Activated CD8-positive, alpha-beta memory T cell treated with anti-CD3 and anti-CD28 coated beads, Interleukin-2, amount 10 ng/mL, durations not matched to agents 7 days and 5 days (primary cell): ENCODE results near the gene BEAN1. TPM values are rescaled to one million over a fixed set of nuclear protein-coding genes. Genes with fewer than 3 reads are reported as not detected.
A peak's percentile ranks its signal among the peaks of the same experiment; 100 is the strongest.

ENCODE experiments used
- ATAC-seq: fragments of 150-1000 bp; cut with Tn5 transposase; one replicate; pipeline ENCODE4 v1.10.0; 2021; ENCODE audit warnings: moderate library complexity
- CTCF ChIA-PET: fragments of 350-600 bp; sonication (Branson Sonifier 250); formaldehyde crosslinking; loops from one replicate; lab custom pipeline; 2021; ENCODE audit warnings: antibody characterized with exemption; lab: Charles Lee
- DNase-seq: peaks from one replicate; pipeline ENCODE4 v3.0.0-alpha.2; 2020
- H3K27ac Mint-ChIP-seq: one replicate; pipeline ENCODE4 v1.8.0; 2021; ENCODE audit warnings: mild to moderate bottlenecking, mixed read lengths
- H3K27me3 Mint-ChIP-seq: one replicate; pipeline ENCODE4 v1.8.0; 2021; ENCODE audit warnings: mixed read lengths
- H3K36me3 Mint-ChIP-seq: one replicate; pipeline ENCODE4 v1.8.0; 2021; ENCODE audit warnings: mild to moderate bottlenecking, mixed read lengths
- H3K4me1 Mint-ChIP-seq: one replicate; pipeline ENCODE4 v1.8.0; 2021; ENCODE audit warnings: mixed read lengths
- H3K4me3 Mint-ChIP-seq: one replicate; pipeline ENCODE4 v1.8.0; 2021; ENCODE audit warnings: mild to moderate bottlenecking, moderate library complexity, mixed read lengths
- H3K9me3 Mint-ChIP-seq: one replicate; pipeline ENCODE4 v1.8.0; 2022; ENCODE audit warnings: low read depth, mixed read lengths
- total RNA-seq, 2 experiments: library from RNA; stranded (reverse); gene quantifications; one replicate each; pipeline ENCODE4 v1.2.3, GENCODE V29; 2021

Gene BEAN1
- total RNA-seq, 2 experiments from 2014 or later = not detected

DNA sequence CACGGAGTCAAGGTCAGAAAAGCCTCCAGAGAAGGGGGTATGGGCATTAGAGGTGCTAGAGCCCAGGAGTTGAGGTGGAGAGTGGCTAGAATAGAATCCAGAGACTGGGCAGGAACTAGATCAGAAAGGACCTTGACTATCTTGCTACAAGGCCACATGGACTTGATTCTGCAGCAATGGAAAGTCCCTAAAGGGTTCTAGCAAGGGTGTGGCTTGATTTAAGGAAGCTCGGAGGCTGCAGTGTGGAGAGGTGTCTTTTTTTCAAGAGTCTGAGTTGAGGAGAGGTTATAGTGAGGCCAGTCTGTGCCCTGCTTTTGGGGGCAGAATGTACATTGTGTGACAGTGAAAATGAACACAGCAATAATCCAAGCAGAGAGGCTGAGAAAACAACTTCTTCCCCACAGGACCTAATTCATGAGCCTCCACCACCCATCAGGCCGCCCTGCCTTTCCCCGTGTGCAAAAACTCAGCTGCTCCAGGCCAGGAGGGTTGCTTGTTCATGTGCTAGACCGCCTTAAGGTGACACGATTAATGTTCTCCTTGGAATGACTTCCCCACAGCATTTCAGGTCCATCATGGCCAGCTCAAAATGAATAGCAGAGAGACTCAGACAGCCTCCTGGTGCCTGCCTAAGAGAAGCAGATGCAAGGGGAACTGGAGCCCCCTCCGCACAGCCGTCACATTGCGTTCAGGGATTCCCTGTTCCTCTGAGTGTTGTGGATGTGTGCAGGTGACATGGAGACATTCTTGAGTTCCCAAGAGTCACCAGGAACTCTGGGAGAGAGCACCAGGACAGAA is 8.7 kb upstream of the BEAN1 start:
- H3K36me3 Mint-ChIP-seq = no peaks in the 10 kb centered on the region
- CTCF ChIA-PET = interaction anchor here (1.3 to 1.7 kb wide), 2 partner anchors 11 to 58 kb away, joined by 3 to 6 read pairs; no protein-coding TSS in a partner anchor
- no peak for ATAC-seq

DNA sequence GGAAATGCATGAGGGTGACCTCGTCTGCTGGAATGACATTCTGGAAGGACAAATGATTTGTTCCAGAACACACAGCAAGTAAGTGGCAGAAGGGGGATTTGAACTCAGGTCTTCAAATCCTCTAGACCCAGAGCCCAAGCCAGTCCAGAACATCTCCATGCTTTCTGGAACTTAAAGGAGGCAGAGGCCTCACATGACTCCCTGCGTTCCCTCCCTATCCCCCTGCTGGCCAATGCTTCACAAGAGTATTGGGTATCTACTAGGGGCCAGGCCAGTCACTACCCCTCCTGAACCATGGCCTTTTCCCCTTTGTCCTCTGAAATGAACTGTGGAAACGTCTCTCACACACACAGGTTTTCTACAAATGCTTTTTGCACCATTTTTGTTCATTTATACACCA is 7.6 kb upstream of the BEAN1 start:
- peaks cover 32% of the 10 kb centered on the region for H3K27me3 Mint-ChIP-seq
- no peak overlapping the region for H3K4me3 Mint-ChIP-seq
- peaks cover 5% of the 10 kb centered on the region for H3K4me1 Mint-ChIP-seq
- H3K27ac Mint-ChIP-seq = no peak overlapping the region
- CTCF ChIA-PET = no interaction called here
- ATAC-seq = no peak
- no peak for DNase-seq
- H3K9me3 Mint-ChIP-seq = no peaks in the 10 kb centered on the region
- H3K36me3 Mint-ChIP-seq = no peaks in the 10 kb centered on the region

More for the DNA sequence above, 8.7 kb upstream of the BEAN1 start:
- peaks cover 22% of the 10 kb centered on the region for H3K27me3 Mint-ChIP-seq
- no peak overlapping the region for H3K27ac Mint-ChIP-seq
- DNase-seq = peak; percentile 38
- no peaks in the 10 kb centered on the region for H3K9me3 Mint-ChIP-seq
- H3K4me1 Mint-ChIP-seq = peaks cover 5% of the 10 kb centered on the region
- no peak overlapping the region for H3K4me3 Mint-ChIP-seq

DNA sequence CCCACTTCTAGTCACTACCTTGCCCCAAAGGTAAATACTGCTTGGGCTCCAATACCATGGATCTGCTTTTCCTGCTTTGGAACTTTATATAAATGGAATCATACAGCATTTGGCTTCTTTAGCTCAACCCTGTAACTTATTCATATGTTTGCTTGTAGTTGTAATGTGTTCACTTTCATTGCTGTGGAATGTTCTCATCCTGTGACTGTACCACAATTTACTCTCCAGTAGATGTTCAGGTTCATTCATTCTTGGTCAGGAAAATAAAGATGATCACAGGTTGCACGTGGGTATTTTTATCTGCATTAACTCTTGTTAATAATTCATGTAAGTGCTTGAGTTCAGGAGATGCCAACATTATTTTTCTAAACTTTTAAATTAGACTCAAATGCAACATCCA is 6.7 kb upstream of the BEAN1 start:
- Mint-ChIP-seq H3K27ac (no peak overlapping the region), H3K9me3 (no peaks in the 10 kb centered on the region), H3K36me3 (no peaks in the 10 kb centered on the region), H3K4me3 (no peak overlapping the region), H3K27me3 (peaks cover 41% of the 10 kb centered on the region), H3K4me1 (peaks cover 5% of the 10 kb centered on the region)
- no peak for DNase-seq
- CTCF ChIA-PET = interaction anchor here (1.3 kb wide), 1 partner anchor 14 kb away, joined by 4 read pairs; no protein-coding TSS in a partner anchor
- ATAC-seq = no peak

DNA sequence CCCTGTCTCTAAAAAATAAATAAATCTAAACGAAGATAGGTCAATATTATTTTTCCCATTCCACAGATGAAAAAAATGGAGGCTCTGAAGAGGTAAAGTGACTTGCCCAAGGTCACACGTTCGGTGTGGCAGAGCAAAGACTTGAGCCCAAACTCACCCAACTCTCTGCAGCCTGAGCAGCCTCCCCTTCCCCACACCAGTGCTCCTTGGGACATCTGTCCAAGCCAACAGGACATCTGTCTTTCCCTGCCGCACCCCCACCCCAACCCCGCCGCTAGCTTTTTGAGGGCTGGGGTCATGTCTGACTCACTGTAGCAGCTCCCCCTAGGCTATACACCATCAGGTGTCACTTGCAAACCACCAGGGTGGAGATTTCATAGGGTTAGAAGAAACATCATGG is 5.2 kb upstream of the BEAN1 start:
- Mint-ChIP-seq H3K4me3 (no peak overlapping the region), H3K9me3 (no peaks in the 10 kb centered on the region), H3K27ac (no peak overlapping the region), H3K36me3 (no peaks in the 10 kb centered on the region), H3K27me3 (peaks cover 52% of the 10 kb centered on the region), H3K4me1 (peaks cover 6% of the 10 kb centered on the region)
- CTCF ChIA-PET = no interaction called here
- no peak for ATAC-seq
- DNase-seq = no peak

DNA sequence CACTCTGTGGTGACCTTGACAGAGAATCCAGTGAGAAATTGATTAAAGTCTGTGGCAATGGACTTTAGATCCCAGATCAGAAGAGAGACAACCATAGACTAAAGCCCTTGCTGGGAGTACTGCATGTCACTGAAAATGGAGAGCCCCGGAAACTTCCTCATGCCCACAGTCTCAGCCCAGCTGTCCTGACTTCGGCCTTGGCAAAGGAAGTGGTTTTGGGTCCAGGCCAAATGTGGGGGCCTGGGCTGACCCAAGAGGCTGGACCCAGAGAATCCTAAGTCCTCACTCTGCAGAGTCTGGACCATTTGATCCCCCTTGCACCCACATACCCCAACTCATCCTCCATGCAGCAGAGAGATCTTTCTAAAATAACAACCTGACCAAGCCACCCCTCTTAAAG is 4.7 kb upstream of the BEAN1 start:
- CTCF ChIA-PET = no interaction called here
- H3K4me1 Mint-ChIP-seq = peaks cover 6% of the 10 kb centered on the region
- H3K27ac Mint-ChIP-seq = no peak overlapping the region
- no peaks in the 10 kb centered on the region for H3K36me3 Mint-ChIP-seq
- DNase-seq (no peak), ATAC-seq (no peak)
- H3K27me3 Mint-ChIP-seq = peaks cover 52% of the 10 kb centered on the region
- no peak overlapping the region for H3K4me3 Mint-ChIP-seq
- H3K9me3 Mint-ChIP-seq = no peaks in the 10 kb centered on the region

DNA sequence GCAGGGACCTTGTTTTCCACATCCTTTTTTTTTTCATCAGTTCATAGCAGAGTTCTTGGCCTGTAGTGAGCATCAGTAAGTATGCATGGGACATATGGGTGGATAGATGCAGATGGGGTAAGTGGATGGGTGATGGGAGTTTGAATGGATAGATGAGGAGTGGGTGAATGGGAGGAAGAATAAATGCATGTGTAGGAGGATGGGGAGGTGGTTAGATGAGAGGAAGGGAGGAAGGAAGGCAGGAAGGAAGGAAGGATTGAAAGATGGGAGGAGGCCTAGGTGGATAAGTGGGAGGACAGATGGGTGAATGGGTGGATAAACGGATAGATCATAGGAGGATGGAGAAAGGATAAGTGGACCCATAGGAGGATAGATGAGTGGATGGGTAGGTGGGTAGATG is 3.9 kb upstream of the BEAN1 start:
- H3K4me1 Mint-ChIP-seq = peaks cover 3% of the 10 kb centered on the region
- H3K4me3 Mint-ChIP-seq = no peak overlapping the region
- no peaks in the 10 kb centered on the region for H3K36me3 Mint-ChIP-seq
- CTCF ChIA-PET = no interaction called here
- no peaks in the 10 kb centered on the region for H3K9me3 Mint-ChIP-seq
- ATAC-seq (no peak), DNase-seq (no peak)
- peaks cover 58% of the 10 kb centered on the region for H3K27me3 Mint-ChIP-seq
- H3K27ac Mint-ChIP-seq = no peak overlapping the region

DNA sequence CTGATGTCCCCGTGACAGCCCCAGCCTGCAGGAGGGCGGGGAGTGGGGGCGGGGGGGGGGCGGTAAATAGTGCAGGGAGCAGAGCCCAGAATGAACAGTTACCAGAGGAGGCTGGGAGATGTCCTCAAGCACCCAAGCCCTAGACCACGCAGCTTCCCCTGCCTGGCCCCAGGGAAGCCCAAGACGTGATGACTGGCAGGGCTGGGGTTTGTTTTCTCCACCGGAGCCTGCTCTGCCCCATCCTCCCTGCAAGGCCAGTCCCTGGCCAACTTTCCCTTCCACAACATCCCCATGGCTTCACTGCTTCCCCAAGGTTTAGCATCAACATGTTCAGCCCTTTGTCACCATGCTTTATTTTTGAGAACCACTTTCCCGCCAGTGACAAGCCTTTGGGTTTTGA is 1.4 kb upstream of the BEAN1 start:
- Mint-ChIP-seq H3K4me3 (no peak overlapping the region), H3K27me3 (peaks cover 76% of the 10 kb centered on the region), H3K4me1 (peaks cover 1% of the 10 kb centered on the region), H3K9me3 (no peaks in the 10 kb centered on the region), H3K27ac (no peak overlapping the region), H3K36me3 (no peaks in the 10 kb centered on the region)
- DNase-seq (no peak), ATAC-seq (no peak)
- CTCF ChIA-PET = interaction anchor here (0.7 kb wide), 1 partner anchor 317 kb away, joined by 3 read pairs; no protein-coding TSS in a partner anchor

DNA sequence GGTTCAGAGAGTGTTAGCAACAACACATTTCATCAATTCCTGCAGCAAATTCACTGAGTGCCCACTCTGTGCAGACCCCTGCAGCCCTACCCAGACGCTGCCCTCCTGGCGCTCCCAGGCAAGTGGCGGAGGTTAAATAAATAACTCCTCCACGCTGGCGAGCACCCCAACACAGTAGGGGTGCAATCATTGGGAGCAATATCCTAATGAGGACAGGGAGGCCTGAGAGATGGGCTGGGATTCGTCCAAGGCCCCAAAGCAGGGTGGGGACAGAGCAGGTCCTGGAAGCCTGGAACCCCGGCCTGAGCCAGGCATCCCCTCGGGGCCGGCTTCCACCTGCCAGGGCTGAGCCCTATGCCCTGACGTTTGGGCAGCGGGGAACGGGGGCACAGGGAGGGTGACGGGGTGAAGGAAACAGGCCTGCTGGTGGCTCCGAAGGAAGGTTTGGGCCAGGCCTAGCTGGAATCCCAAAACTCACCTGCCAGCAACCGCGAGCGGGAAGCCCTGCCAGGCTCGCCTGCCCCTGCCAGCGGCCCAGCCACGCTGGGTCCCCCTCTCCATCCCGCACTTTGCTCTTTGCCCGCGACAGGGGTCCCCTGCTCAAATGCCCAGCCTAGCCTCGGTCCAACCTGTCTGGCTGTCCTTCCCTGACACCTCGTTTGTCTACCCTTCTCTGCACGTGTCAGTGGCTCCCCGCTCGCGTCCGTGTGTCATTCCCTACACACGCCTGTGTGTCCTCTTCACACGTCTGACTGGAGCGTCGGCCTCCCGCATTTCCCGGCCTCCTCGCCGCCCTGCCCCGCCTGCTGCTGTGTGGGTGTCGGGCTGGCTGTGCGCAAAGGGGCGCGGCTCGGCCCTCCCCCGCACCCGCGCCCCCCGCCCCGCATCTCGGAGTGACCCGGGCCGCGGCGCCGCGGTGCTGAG is 721 bp upstream of the BEAN1 start:
- DNase-seq (no peak), ATAC-seq (no peak)
- no peaks in the 10 kb centered on the region for H3K36me3 Mint-ChIP-seq
- no peak overlapping the region for H3K4me3 Mint-ChIP-seq
- H3K4me1 Mint-ChIP-seq = peaks cover 1% of the 10 kb centered on the region
- CTCF ChIA-PET = no interaction called here
- no peak overlapping the region for H3K27ac Mint-ChIP-seq
- H3K27me3 Mint-ChIP-seq = peaks cover 75% of the 10 kb centered on the region
- no peaks in the 10 kb centered on the region for H3K9me3 Mint-ChIP-seq

DNA sequence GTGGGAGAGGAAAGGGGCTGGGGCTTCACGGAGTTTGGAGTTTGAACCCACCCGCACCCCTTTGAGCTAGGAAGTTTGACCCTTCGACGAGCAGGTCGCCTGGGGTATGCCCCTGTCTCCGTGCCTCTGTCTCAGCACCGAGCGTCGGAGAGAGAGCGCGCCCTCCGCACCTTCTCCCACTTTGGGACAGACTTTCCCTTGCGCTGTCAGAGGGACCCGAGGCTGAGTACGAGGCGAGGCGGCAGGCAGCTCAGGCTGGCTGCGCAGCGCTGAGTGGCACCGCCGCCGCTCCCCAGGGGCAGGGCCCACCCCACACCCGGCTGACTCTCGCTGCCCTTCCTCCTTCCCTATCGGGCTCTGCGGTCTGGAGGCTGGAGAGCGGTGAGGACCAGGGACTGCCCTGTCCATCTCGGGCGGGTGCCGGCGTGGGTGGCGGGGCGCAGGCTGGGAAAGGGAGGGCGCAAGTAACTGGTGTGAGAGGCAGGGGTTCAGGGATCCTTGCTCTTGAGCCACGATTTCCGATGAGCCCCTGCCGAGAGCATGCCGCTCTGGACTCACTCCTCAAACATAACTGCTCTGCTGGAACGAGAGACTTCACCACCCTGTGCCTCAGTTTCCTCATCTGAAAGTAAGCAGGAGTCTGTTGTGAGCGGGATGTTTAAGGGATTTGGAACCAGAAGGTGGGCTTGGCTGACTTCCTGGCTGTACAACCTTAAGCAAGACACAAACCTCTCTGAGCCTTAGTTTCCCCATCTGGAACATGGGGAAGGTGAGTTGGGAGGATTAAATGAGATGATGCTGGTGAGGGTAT is 981 bp downstream of the BEAN1 start:
- peaks cover 82% of the 10 kb centered on the region for H3K27me3 Mint-ChIP-seq
- H3K27ac Mint-ChIP-seq = no peak overlapping the region
- ATAC-seq (no peak), DNase-seq (no peak)
- CTCF ChIA-PET = interaction anchor here (1.2 kb wide), 1 partner anchor 16 kb away, joined by 3 read pairs; no protein-coding TSS in a partner anchor
- H3K36me3 Mint-ChIP-seq = no peaks in the 10 kb centered on the region
- peaks cover 1% of the 10 kb centered on the region for H3K4me1 Mint-ChIP-seq
- no peak overlapping the region for H3K4me3 Mint-ChIP-seq
- no peaks in the 10 kb centered on the region for H3K9me3 Mint-ChIP-seq

DNA sequence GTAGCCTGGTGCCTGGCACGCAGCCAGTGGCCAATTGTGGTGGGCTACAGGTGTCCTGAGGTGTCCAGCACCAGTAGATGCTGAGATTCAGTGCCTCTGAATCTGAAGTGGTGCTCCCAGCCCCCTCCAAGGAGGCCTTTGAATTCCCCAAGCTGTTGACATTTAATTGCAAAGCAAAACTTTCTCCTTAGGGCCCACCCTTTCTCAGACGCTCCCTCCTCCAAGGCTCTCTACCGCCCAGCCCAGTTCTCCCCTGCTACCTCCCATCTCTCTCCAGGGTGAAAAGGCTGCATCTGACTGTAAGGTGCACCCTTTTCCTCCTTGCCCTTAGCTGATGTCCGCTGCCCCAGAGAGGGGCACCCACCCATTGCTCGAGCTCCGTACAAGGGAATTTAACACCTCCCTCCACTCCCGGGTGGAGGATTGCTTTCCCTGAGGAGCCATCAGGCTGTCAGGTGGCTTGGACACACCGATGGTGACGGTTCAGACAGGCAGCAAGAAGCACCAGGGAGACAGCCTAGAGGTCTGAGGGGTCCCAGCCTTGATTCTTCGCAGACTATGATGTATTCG is 1.7 kb downstream of the BEAN1 start:
- H3K9me3 Mint-ChIP-seq = no peaks in the 10 kb centered on the region
- H3K4me1 Mint-ChIP-seq = peaks cover 1% of the 10 kb centered on the region
- H3K36me3 Mint-ChIP-seq = no peaks in the 10 kb centered on the region
- CTCF ChIA-PET = interaction anchor here (0.9 to 1.2 kb wide), 2 partner anchors 15 to 22 kb away, joined by 3 read pairs; no protein-coding TSS in a partner anchor
- H3K4me3 Mint-ChIP-seq = no peak overlapping the region
- ATAC-seq (no peak), DNase-seq (no peak)
- H3K27ac Mint-ChIP-seq = no peak overlapping the region
- peaks cover 80% of the 10 kb centered on the region for H3K27me3 Mint-ChIP-seq

DNA sequence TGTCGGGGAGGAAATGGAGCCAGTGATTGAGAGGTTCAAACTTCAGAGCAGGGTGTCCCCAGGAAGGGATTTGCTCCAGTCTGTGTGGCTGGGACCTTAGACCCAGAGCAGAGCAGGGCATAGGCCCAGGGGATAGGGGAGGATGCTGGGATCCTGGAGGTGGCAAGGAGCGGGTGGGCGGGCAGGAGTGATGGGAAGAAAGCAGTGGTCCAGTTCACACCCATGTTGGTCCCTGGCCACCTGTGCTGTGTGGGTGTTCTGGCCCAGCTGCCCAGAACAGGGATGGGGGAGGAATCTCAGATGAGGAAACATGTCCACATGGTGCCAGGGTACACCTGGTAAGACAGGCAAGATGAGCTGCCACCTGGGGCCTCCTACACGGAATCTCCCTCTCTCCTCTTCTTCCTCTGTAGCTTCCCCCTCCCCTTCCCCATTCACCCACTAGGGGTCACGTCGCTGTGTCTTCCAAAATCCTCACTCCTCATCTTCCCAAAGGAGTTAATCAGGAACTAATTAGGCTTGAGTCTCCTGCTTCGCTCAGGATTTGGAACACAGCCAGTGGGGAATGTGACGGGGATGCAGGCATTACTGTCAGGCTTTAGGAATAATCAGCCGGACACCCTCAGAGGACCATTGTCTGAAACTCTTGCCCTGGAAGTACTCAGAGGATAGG is 2.3 kb downstream of the BEAN1 start:
- H3K4me1 Mint-ChIP-seq = peaks cover 1% of the 10 kb centered on the region
- CTCF ChIA-PET = interaction anchor here (0.9 to 1.2 kb wide), 2 partner anchors 15 to 23 kb away, joined by 3 read pairs; no protein-coding TSS in a partner anchor
- H3K27me3 Mint-ChIP-seq = peaks cover 74% of the 10 kb centered on the region
- ATAC-seq (no peak), DNase-seq (no peak)
- no peak overlapping the region for H3K27ac Mint-ChIP-seq
- H3K9me3 Mint-ChIP-seq = no peaks in the 10 kb centered on the region
- no peak overlapping the region for H3K4me3 Mint-ChIP-seq
- H3K36me3 Mint-ChIP-seq = no peaks in the 10 kb centered on the region

DNA sequence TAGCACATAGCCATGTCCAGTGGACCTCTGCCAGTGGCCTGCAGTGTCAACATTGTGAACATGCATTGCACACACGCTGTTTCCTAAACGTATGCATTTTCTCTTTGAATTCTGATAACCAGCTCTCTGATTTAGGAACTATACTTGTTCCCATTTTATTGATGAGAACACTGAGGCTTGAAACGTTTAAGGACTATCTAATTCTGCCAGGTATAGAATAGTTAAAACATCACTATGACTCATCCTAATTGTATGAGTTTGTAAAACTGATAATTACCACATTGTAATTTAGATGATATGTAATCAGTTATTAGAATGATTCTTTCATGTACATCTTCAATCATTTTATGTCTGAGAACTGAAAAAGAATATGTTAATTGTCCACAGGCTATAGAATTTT is 3.1 kb downstream of the BEAN1 start:
- DNase-seq (no peak), ATAC-seq (no peak)
- CTCF ChIA-PET = no interaction called here
- Mint-ChIP-seq H3K36me3 (no peaks in the 10 kb centered on the region), H3K4me3 (no peak overlapping the region), H3K27ac (no peak overlapping the region), H3K27me3 (peaks cover 66% of the 10 kb centered on the region), H3K9me3 (no peaks in the 10 kb centered on the region), H3K4me1 (peaks cover 1% of the 10 kb centered on the region)
